Coronary artery (tissue), 2 donors: ENCODE measurements around the gene ADD3.

Experiments
- DNase-seq: peaks from one replicate; pipeline ENCODE4 v3.0.0-alpha.2; 2017; ENCODE audit warnings: low spot score
- H3K27ac ChIP-seq, 2 donors: fragments of 200-600 bp; sonication (generic); one replicate each; pipeline ENCODE4 v1.5.1; 2016 to 2019
- H3K4me3 ChIP-seq: fragments of 200-600 bp; sonication (generic); 2 replicates; pipeline ENCODE4 v1.5.1; 2016; ENCODE audit warnings: mild to moderate bottlenecking, moderate library complexity
- TF ChIP-seq, protein P1 (sequence below): fragments of 200-600 bp; sonication (generic); IDR thresholded peaks from one replicate; pipeline ENCODE4 v1.5.1; 2019; ENCODE audit warnings: antibody characterized with exemption

ADD3 gene

DNA sequence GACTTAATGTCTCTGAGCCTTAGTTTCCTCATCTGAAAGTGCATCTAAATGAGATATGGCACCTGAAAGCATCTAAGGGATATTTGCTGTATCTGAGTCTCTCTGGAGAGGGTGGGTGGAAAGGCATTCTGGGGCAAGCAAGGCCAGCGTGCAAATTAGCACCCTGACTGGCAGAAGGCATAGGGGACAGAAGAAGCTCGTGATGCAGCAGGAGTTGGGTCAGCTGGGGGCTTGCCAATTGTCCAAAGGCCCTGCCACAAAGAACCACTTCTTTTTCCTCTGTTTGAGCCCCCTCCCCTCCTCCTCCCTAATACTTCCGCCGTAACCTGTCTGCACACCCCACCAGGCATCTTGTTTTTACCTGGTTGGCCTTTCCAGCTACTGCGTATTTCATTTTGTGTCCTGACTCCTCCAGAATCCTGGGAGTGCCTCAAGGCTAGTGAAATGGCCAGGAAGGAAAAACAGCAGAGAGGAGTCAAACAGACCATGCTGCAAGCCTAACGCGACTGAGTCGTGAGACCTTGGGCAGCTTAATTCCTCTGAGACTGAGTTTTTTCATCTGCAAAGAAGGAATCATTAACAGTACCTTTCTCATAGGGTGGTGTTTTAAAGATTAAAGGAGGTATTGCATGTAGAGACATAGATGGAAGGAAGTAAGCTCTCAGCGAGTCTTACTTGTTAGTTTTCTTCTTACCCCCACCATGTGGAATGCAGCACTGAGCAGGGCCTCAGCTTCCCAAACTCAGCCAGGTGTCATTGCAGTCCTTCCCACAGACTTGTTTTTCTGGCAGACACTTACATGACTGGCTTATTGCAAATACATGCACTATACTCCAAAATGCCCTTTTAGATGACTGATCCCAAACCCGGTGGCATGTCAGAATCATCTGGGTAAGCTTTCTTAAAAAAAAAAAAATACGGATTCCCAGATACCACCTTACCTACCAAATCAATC, 150.5 kb downstream of the ADD3 start:
- Histone ChIP-seq H3K27ac (no peak overlapping the region), H3K4me3 (no peak overlapping the region)
- peak; percentile 17 for DNase-seq
- TF ChIP-seq, protein P1, sequence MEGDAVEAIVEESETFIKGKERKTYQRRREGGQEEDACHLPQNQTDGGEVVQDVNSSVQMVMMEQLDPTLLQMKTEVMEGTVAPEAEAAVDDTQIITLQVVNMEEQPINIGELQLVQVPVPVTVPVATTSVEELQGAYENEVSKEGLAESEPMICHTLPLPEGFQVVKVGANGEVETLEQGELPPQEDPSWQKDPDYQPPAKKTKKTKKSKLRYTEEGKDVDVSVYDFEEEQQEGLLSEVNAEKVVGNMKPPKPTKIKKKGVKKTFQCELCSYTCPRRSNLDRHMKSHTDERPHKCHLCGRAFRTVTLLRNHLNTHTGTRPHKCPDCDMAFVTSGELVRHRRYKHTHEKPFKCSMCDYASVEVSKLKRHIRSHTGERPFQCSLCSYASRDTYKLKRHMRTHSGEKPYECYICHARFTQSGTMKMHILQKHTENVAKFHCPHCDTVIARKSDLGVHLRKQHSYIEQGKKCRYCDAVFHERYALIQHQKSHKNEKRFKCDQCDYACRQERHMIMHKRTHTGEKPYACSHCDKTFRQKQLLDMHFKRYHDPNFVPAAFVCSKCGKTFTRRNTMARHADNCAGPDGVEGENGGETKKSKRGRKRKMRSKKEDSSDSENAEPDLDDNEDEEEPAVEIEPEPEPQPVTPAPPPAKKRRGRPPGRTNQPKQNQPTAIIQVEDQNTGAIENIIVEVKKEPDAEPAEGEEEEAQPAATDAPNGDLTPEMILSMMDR: no peak

DNA sequence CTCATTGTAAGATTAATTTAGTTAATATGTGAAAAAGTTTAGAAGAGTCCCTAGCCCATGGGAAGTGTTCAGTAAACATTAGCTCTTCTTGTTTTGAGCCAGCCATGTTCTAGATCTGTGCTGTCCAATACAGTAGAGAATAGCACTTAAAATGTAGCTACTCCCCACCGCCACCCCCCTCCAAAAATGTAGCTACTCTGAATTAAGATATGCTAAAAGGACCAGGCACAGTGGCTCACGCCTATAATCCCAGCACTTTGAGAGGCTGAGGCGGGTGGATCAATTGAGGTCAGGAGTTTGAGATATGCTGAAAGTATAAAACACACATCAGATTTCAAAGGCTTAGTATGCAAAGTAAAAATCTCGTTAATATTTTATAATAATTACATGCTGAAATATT, 152.3 kb downstream of the ADD3 start:
- peak; percentile 14 for DNase-seq
- TF ChIP-seq, protein P1: no peak
- H3K27ac ChIP-seq: no peak overlapping the region
- H3K4me3 ChIP-seq: no peak overlapping the region

DNA sequence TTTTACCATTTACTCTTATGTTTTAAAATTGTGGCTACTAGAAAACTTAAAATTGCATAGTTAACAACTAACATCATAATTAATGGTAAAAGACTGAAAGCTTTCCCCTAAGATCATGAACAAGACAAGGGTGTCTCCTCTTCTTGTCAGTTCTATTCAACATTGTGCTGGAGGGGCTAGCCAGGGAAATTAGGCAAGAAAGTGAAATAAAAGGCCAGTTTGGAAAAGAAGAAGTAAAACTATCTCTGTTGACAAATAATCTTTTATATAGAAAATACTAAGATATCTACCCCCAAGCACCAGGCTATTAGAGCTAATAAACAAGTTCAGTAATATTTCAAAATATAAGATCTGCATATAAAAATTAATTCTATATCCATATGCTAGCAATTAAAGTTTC, 152.7 kb downstream of the ADD3 start:
- Histone ChIP-seq H3K4me3 (no peak overlapping the region), H3K27ac (no peak overlapping the region)
- DNase-seq: no peak
- TF ChIP-seq, protein P1: no peak

DNA sequence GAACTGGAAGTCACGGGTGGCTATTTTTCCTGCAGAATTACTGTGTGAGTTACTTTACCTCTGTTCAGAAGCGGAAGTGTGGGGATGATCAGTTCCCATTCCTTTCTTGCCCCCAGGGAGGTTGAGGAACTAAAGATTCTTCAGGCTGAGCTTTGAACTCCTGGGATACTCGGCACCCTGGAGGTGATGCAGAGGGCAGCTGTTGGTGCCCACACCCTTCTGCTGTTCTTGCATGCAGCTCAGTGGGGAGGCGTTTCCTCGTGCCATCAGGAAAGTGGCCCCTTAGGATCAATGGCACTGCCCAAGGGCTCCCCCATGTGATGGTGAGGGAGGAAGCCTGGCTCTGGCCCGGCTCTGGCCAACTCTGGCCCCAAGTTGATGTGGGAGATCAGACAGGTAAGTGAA, 155.0 kb downstream of the ADD3 start:
- DNase-seq: peak; percentile 41
- TF ChIP-seq, protein P1: no peak
- no peak overlapping the region for H3K27ac ChIP-seq
- no peak overlapping the region for H3K4me3 ChIP-seq

DNA sequence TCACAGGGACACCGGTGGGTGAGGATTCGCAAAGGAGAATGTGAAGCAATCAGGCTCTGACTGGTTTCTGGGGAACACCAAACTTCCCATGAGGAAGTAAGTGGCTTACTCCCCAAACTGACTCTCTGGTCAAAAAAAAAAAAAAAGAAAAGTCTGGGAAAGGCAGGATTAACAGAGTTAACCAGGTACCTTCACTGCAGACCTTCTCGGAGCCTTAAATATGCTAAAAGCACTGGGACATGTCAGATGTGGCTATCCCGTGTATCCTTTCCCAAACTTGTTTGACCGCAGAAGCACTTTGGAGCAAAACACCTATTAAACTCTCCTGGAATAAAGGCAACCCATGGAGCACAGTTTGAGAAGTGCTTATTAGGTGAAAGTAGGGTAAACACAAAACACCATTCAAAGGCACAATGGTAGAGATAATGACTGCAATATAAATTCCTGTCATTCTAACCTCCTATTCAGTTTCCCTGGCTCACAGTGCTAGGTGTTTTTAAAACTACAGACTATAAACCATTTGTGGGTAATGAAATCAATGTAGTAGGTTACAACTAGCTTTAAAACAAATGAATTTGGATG, 155.5 kb downstream of the ADD3 start:
- TF ChIP-seq, protein P1: no peak
- Histone ChIP-seq H3K27ac (no peak overlapping the region), H3K4me3 (no peak overlapping the region)
- no peak for DNase-seq

DNA sequence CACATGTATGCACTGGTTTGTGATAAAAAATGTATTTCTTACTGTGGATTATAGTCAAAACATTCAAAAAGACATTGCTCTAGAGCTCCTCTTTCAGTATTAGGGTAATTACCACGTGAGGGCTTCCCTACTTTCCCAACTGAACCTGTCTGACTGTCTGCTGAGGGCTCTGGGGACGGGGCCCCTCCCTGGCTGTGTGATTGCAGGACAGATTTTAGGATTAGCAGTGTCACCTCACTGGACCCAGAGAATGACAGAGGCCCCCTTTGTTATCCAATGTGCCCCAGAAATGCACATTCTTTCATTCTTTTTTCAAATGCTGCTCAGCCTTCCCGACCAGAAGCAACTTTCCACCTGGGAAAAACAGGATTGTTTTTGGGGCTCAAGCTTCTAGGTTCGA, 156.1 kb downstream of the ADD3 start:
- H3K4me3 ChIP-seq: no peak overlapping the region
- no peak overlapping the region for H3K27ac ChIP-seq
- peak; percentile 31 for DNase-seq
- TF ChIP-seq, protein P1: no peak
